Ovary (tissue), 3 donors: Measurements from ENCODE around the gene BHLHE41.

Experiments used
- POLR2A ChIP-seq: fragments of 450-650 bp; IDR thresholded peaks from one replicate; pipeline ENCODE4 v1.6.1; 2017; ENCODE audit warnings: antibody characterized with exemption, mild to moderate bottlenecking, moderate library complexity
- TF ChIP-seq, protein P1 (sequence below), 3 donors: fragments of 450-650 bp in 2 of 3; fragments of 200-600 bp in 1 of 3; IDR thresholded peaks; one replicate each; pipeline versions ENCODE4 v1.5.1 to v1.8.0; 2016 to 2022; ENCODE audit warnings: antibody characterized with exemption in 3 of 3, mild to moderate bottlenecking in 1 of 3
- donor health status: DM: no; HTN: no; CAD: no.

GRCh38 chr12:26113853-26114719 lies 10.8 kb downstream of the BHLHE41 start:
- TF ChIP-seq, protein P1, sequence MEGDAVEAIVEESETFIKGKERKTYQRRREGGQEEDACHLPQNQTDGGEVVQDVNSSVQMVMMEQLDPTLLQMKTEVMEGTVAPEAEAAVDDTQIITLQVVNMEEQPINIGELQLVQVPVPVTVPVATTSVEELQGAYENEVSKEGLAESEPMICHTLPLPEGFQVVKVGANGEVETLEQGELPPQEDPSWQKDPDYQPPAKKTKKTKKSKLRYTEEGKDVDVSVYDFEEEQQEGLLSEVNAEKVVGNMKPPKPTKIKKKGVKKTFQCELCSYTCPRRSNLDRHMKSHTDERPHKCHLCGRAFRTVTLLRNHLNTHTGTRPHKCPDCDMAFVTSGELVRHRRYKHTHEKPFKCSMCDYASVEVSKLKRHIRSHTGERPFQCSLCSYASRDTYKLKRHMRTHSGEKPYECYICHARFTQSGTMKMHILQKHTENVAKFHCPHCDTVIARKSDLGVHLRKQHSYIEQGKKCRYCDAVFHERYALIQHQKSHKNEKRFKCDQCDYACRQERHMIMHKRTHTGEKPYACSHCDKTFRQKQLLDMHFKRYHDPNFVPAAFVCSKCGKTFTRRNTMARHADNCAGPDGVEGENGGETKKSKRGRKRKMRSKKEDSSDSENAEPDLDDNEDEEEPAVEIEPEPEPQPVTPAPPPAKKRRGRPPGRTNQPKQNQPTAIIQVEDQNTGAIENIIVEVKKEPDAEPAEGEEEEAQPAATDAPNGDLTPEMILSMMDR (IDR thresholded peaks at IDR 0.05) = peak in 1 of 3 donors; percentile 69
- TF ChIP-seq POLR2A = peak; percentile 89
